ENCODE measurements around the gene ROR2. TPM values are rescaled to one million over a fixed set of nuclear protein-coding genes. Genes with fewer than 3 reads are reported as not detected.

Gene ROR2
- total and polyA plus RNA-seq, 2 donors (not counting 3 experiments of a cell fraction or from before 2014, with no cell fraction given), result not detected

- Histone ChIP-seq H3K9ac (replicated peaks; ENCODE audit: extremely low read depth, insufficient read depth, low read length) (no peak overlapping the region), H2AFZ (ENCODE audit: low read depth, low read length) (no peak overlapping the region), H3K36me3 (ENCODE audit: control insufficient read depth in 2 of 2, extremely low read depth in 1 of 2, insufficient read depth in 2 of 2, low read length in 2 of 2) (no peaks in the 10 kb centered on the region), H3K79me2 (ENCODE audit: control insufficient read depth, insufficient read depth, low read length) (no peaks in the 10 kb centered on the region), H3K4me1 (ENCODE audit: control insufficient read depth, extremely low read depth, insufficient read depth, low read length) (no peaks in the 10 kb centered on the region), H3K4me2 (ENCODE audit: insufficient read depth, low read length) (no peak overlapping the region), H3K9me3 (replicated peaks; ENCODE audit: control insufficient read depth, insufficient read depth, low read length) (no peaks in the 10 kb centered on the region), H3K9me1 (replicated peaks; ENCODE audit: control insufficient read depth, extremely low read depth, insufficient read depth, low read length) (no peaks in the 10 kb centered on the region), H4K20me1 (replicated peaks; ENCODE audit: control insufficient read depth, extremely low read depth, insufficient read depth, low read length) (no peaks in the 10 kb centered on the region), H3K4me3 (replicated peaks in 1 of 3; ENCODE audit: insufficient read depth in 1 of 3, low read depth in 1 of 3, low read length in 3 of 3) (no peak overlapping the region), H3K27ac (ENCODE audit: insufficient read depth, low read depth, low read length) (no peak overlapping the region), H3K27me3 (ENCODE audit: control insufficient read depth in 2 of 2, insufficient read depth in 2 of 2, low read length in 2 of 2) (no peaks in the 10 kb centered on the region)
- ChIA-PET CTCF (no interaction called here), POLR2A (no interaction called here)
- dilution Hi-C loops (cut with MboI; ENCODE audit: extremely low pct_ligation_motif_present, low sequenced_read_pairs) (no loop called here), intact Hi-C loops (cut with micrococcal nuclease) (no loop called here)
- BruUV-seq (replicated peaks), result no TSS peak
- FAIRE-seq, result no peak
- no peak for DNase-seq (ENCODE audit: low read depth, low spot score)
- TF ChIP-seq MAX (IDR thresholded peaks at IDR 0.05; ENCODE audit: insufficient read depth, insufficient read length) (no peak), GATA2 (IDR thresholded peaks at IDR 0.05; ENCODE audit: insufficient read depth, insufficient read length, low read depth, low read length) (no peak), EZH2 (IDR thresholded peaks at IDR 0.05; ENCODE audit: borderline replicate concordance, low read depth, low read length, severe bottlenecking) (no peak), JUN (IDR thresholded peaks at IDR 0.05; ENCODE audit: borderline replicate concordance, insufficient read depth, insufficient read length, low read depth) (no peak), CTCF (IDR thresholded peaks at IDR 0.05; ENCODE audit: extremely low read depth in 1 of 2, insufficient read depth in 1 of 2, low read depth in 1 of 2, low read length in 2 of 2) (no peak), POLR2AphosphoS5 (IDR thresholded peaks at IDR 0.05; ENCODE audit: insufficient read depth, low read depth, low read length) (no peak), POLR2A (IDR thresholded peaks at IDR 0.05; ENCODE audit: low read depth, low read length) (no peak), FOS (IDR thresholded peaks at IDR 0.05; ENCODE audit: borderline replicate concordance, insufficient read depth, low read length) (no peak), MYC (IDR thresholded peaks at IDR 0.05; ENCODE audit: low read depth, low read length) (no peak)
These were observed 286.2 kb downstream of the ROR2 start for GRCh38 chr9:91663858-91664257.

Data from endothelial cell of umbilical vein (primary cell).